HuH-7.5 (cell line): ENCODE results near the gene TANGO2.

Experiments used
- DNase-seq: peaks from one replicate; pipeline ENCODE4 v3.0.0; 2011; ENCODE audit warnings: low spot score

TANGO2 gene

DNA sequence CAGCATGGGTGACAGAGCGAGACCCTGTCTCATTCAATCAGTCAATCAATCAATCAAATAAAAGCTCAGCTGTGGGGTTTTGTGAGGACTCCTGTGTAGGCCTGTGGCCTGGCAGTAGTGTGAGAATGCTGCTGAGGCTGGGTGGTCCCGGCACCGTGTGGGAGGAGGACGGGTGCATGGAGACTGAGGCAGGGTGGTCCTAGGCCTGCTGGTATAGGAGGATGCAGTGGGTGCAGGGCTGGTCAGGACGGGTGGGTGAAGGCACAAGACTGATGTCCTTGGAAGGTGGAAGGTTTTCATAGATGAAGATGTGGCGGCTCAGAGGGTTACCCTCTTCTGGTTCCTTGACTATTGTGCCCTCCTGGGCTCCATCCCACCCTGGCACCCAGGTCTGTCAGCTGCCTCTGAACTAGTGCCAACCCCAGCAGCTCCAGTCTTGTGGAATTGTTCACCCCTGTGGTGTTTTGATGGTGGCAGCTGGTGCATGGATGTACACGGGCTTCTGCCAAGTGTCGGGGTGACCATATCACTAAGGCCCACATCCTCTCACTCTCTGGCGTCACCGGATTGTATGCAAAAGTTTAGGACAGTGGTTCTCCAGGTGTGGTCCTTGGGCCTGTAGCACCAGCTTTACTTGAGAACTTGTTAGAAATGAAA is 23.7 kb downstream of the TANGO2 start:
- no peak for DNase-seq

DNA sequence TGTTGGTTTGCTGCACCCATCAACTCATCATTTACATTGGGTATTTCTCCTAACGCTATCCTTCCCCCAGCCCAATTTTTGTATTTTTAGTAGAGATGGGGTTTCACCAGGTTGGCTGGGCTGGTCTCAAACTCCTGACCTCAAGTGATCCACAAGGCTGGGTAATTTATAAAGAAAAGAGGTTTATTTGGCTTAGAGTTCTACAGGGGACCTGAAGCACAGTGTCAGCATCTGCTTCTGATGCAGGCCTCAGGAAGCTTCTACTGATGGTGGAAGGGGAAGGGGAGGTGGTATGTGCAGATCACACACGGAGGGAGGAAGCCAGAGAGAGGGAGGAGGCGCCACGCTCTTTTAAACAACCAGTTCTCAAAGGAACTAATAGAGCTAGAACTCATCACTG is 25.8 kb downstream of the TANGO2 start:
- DNase-seq, result no peak

- no peak for DNase-seq
Measured at GRCh38 chr22:20051927-20052308, 31.0 kb downstream of the TANGO2 start.

DNA sequence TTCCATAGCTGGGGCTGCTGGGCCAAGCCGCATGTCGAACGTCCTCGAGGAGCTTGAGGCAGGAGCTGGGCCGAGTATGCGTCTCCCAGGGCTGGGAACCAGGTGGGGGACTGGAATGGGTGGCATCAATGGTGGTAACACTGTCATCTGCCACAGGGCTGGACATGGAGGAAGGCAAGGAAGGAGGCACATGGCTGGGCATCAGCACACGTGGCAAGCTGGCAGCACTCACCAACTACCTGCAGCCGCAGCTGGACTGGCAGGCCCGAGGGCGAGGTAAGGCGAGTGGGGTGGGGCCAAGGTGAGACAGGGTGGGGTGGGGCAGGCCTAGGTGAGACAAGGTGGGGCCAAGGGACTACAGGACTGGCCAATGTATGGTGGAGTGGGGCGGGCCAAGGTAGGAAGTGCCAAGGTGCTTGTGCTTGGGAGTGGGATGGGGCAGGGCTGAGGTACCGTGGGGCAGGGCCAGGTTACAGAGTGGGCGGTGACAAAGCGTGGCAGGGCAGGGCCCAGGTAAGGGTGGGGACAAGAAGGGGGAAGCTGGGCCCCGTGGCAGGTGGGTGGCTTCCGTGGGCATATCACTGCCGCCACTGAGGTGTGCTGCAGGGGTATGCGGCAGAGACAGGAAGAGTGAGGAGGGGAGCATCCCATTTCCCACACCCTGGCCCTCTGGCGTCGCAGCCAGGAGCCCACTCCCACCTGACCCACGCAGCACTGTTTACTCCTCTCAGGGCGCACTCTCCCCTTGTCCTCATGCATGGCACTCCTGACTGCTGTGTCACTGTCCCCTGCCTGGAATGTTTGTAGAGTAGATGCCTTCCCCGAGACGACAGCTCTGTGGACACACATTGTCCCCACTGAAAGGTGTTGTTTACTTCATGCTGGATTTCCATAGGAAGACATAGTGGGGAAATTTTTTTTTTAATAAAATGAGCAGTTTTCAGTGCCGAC is 31.7 kb downstream of the TANGO2 start:
- DNase-seq, result no peak

GRCh38 chr22:20053407-20054033 is 32.6 kb downstream of the TANGO2 start:
- DNase-seq, result no peak

DNA sequence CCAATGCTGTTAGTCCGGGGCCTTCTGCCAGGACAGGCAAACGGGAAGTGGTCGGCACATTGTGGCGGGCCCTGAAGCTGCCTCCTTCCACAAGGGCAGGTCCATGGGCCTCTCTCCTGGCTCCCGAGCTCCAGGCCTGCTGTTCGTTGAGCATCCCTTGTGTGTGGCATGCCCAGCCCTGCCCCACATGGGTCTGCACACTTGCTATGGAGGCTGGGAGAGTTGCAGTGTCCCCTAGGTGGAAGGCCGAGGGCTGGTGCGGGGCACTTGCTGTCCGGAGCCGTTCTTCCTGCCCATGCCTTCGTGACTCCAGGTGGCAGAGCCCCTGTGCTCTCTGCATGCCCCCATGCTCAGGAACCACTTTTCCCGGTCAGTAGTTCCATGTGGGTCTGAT is 33.1 kb downstream of the TANGO2 start:
- DNase-seq, result no peak

DNA sequence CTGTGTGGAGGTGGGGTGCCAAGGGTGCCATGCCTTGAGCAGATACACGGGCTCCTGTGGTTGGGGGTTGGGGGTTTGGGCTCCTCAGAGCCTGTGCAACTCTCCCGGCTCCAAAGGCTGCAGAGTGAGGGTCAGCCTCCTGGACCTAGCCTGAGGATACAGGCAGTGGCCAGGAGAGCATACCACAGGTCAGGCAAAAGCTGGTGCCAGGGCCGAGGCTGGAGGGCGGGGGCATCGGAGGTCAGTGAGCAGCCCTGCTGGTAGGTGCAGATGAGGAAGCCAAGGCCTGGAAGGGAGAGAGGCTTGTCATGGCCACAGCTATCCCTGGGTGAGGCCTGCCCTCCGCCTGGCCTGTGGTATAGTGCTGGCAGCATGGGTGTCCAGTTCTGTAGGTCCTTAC is 33.6 kb downstream of the TANGO2 start:
- no peak for DNase-seq

DNA sequence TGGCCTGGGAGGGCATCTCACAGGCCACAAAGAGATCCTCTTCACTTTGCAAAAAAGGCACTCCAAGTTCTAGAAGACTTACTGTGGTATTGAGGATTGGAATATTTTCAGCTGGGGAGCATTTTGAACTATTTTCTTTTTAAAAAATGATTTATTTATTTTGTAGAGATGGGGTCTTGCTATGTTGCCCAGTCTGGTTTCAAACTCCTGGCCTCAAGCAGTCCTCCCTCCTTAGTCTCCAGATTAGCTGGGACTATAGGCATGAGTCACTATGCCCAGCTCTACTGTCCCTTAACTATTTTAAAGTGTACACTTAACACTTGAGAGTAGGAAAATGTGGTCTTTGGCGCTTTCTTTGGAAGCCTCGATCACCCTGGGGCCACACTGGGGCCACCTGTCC is 34.2 kb downstream of the TANGO2 start:
- DNase-seq, result no peak

DNA sequence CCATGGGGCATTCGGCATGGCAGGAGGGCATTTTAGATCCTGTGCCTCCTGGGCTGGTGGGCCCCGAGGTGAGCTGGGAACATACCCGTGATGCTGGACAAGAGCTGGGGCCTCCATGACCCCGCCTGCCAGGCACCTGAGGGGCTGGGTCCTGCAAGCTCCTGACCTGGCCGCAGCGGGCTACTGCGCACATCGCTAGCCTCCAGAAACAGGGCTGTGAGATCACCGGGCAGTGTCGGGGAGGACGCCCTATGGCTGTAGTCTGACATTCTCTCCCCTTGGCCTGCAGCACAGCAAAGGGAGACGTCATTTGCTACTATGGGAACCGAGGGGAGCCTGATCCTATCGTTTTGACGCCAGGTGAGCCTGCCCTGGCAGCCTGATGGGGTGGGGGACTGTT is 34.7 kb downstream of the TANGO2 start:
- DNase-seq, result no peak

GRCh38 chr22:20056161-20056560 is 35.3 kb downstream of the TANGO2 start:
- no peak for DNase-seq

GRCh38 chr22:20056696-20057386 is 35.9 kb downstream of the TANGO2 start:
- no peak for DNase-seq

DNA sequence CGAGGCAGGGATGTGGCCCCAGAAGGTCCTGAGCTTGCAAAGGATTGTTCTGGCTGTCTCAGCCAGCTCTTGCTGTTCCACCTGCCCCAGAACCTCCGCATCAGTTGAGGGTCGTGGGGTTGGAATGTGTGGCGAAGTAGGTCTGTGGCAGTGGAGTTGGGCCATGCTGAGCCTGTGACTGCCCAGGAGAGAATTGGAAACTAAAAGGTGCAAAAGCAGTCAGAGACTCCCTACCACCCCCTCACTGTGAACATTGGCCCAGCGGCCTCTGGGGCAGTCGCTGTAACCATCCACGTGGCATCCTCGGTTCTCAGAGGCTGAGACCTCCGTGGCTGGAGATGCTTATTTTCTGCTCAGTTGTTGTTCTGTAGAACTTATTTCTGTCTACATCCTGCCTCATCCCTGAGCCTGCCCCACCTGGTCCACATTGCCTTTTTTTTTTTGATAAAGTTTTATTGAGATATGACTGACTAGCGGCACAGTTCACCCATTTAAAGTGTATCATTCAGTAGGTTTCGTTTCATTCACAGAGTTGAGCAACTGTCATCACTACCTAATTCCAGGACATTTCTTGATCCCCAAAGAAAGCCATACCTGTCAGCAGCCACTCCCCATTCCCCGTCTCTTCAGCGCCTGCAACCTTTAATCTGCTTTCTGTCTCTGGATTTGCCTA is 36.8 kb downstream of the TANGO2 start:
- no peak for DNase-seq

DNA sequence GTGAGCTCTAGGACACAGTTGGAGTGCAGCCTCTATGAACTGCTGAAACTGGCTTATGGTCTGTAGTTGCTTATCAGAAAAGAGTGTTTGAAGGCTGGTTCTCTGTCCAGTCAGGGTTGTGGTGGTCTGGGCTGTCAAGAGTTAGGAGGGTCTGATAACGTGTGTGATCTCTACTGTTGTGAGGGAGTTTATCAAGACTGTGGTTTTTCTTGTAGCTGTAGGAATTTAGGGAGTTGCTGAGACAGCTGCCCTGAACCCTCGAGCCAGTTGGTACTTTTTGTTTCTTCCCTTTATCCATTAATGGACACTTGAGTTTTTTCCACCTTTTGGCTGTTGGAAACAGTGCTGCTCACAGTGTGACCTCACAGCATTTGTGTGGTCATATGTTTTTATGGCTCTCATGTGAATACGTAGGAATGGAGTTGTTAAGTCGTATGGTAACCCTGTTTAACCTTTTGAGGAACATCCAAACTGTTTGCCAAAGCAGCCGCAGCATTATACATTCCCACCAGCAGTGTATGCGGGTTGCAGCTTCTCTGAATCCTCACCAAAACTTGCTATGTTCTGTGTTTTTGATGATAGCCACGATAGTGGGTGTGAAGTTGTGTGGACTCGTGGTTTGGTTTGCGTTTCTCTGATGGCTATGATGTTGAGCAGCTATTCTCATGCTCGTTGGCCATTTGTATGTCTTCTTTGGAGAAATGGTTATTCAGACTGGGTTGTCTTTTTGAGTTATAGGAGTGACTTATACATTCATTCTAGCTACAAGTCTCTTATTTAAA is 38.3 kb downstream of the TANGO2 start:
- DNase-seq, result no peak

DNA sequence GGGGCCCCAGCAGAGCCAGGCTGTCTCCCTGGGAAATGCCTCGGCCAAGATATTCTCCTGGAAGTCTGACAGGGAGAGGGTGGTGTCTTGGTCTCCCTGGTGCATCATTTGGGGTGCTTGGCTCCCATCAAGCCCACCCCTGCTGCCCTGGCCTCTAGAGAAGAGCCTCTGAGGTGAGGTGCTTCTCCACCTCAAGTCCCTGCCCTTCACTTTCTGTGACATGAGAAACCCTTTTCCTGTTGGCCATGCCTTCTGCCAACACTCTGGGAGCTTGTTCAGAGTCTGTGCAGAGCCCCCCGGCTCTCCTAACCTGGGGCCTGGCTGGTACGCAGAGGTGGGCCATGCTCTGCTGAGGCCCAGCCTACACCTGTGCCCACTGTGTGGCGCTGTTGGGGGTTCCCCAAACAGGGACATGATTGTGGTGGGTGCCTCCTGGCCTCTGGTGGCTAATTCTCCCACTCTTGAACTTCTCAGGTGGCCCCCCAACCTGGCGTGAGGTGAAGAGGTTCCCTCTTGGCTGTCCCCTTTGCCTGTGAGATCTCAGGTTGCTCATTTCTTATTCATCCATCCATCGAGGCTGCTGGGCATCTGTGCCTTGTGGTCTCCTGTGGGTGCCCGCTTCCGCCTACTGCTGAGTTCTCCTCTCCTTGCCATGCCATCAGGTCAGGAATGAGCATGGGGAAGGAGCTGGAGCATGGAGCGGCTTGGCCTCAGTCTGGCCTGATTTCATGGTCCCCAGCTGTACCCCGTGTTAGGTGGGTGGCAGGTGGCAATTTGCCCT is 40.0 kb downstream of the TANGO2 start:
- DNase-seq, result no peak

DNA sequence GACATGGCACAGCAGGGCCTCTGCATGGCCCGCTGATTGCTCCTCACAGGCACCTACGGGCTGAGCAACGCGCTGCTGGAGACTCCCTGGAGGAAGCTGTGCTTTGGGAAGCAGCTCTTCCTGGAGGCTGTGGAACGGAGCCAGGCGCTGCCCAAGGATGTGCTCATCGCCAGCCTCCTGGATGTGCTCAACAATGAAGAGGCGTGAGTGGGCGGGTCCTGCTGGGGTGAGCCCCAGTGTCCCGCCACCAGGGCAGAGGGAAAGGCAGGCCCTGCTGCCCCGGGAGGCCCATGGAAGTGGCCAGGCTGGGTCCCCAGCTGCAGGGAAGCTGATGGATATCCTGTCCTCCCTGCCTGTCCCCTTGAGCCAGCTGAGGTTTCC is 40.6 kb downstream of the TANGO2 start:
- no peak for DNase-seq

DNA sequence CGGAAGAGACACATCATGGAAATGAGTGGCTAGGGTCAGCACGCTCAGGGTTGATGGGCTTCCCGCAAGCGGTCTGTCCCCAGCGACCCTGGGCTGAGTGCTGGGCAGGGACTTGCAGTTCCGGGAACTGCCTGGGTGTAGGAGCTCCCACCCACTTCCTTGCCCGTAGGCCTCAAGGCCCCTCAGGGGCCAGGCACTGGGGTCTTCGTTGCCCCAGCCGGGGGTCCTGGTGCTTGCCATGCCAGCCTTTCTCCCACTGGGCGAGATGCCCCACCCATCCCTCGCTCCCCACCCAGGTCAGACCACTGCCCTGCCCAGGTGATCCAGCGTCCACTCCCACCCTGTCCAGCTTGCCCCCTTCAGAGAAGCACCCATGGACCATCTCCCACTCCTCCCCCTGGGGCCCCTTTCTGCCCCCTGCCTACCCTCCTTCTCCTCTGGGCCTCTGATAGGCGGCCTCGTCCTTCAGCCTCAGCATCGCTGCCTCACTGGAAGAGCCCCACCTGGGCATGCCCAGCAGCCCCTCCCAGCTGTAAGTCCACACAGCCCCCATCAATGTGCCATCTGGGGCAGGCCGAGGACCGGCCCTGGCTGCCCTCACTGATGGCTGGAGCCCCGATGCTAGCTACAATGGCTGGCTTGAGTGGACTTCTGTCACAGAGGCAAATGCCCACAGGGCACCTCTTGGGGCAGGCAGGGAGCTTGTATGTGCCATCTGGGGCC is 41.3 kb downstream of the TANGO2 start:
- DNase-seq, result no peak

DNA sequence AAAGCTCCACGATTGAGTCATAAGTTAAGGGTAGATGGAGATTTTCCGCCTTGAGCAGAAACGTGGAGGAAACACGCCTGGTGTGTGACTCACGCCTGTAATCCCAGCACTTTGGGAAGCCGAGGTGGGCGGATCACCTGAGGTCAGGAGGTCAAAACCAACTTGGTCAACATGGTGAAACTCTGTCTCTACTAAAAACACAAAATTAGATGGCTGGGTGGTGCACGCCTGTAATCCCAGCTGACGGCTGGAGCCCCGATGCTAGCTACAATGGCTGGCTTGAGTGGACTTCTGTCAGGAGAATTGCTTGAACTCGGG is 41.8 kb downstream of the TANGO2 start:
- DNase-seq, result no peak

DNA sequence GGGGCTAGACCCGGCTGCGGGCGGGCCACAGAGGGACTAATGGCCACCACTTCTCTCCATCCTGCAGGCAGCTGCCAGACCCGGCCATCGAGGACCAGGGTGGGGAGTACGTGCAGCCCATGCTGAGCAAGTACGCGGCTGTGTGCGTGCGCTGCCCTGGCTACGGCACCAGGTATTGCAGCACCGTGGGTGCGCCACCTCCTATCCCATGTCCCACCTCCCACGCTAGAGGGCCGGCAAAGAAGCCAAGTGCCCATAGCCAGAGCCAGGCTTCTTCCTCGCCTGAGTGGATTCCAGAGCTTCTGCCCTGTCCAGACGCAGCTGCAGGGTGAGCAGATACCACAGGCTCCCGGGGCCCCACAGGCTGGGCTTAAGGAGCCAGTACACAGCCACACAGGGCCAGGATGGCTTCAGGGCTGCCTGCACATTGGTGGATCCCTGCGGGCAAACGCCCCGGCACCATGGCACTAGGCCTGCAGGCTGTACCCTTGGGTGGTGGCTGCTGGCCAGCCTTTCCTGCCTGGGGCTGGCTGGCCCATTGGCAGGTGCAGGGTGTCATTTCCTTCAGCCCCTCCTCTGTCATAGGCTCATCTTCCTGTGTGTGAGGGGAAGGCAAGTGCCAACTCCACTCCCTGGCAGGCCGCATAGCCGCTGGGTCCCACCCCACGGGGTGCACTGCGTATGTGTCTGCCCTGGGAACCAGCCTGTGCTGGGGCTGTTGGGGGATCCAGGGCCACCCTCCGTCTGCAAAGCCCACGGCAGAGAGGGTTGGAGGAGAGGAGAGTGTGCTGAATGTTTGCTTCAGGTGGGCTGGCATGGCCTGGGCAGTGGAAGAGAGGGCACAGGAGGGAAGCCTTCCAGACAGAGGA is 42.6 kb downstream of the TANGO2 start:
- no peak for DNase-seq

GRCh38 chr22:20064140-20064480 is 43.2 kb downstream of the TANGO2 start:
- DNase-seq, result no peak
